ENCODE data around the gene PCSK7.

PCSK7 gene

GRCh38 chr11:117180020-117180419, 51.9 kb downstream of the PCSK7 start:
- DNase-seq: no peak

DNA sequence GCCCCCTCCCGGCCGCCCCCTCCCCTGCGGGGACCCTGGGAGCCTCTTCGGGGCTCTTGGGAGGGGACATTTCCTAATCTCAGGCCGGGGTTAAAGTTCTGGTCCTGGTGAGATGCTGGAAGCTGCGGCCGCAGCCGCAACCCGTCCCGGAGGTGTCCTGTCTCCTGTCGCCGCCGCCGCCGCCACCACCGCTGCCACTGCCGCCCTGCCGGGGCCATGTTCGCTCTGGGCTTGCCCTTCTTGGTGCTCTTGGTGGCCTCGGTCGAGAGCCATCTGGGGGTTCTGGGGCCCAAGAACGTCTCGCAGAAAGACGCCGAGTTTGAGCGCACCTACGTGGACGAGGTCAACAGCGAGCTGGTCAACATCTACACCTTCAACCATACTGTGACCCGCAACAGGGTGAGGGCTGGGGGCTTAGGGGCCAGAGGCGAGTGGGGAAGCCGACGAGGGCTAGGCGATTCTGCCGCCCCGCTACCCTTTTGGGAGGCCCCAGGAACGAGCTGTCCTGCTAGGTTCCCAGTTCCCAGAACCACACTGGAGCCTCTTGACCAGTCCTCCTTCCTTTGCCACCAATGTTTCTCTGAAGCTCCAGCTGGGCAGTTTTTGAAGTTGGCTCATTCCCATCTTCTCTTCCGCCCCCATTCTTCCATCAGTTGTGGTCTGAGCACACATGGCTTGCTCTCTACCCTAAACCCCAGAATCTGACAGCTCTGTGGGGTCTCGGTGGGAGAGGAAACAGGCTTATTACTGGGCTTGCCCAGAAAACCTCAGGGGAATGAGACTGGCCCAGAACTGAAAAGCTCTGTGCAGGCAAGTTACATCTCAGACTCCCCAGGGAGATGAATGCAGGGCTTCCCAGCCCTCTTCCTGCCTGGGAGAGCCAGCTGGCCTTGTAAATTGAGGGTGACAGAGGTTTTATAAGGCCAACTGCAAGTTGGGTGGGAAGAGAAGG, 52.5 kb downstream of the PCSK7 start:
- DNase-seq: peak; percentile 23 to 38

- peak; percentile 82 for DNase-seq
Measured at GRCh38 chr11:117178210-117179034, 53.5 kb downstream of the PCSK7 start, which contains the start of gene SIDT2. SIDT2 (plus strand) TSS chr11:117178743; CDS start chr11:117179264, 521 bp downstream.

- DNase-seq: no peak
Measured at GRCh38 chr11:117177534-117178209, 54.2 kb downstream of the PCSK7 start.

- DNase-seq: no peak
Measured at GRCh38 chr11:117176186-117176585, 55.7 kb downstream of the PCSK7 start.

GRCh38 chr11:117175781-117176180, 56.1 kb downstream of the PCSK7 start:
- no peak for DNase-seq

GRCh38 chr11:117175104-117175503, 56.8 kb downstream of the PCSK7 start:
- no peak for DNase-seq

DNA sequence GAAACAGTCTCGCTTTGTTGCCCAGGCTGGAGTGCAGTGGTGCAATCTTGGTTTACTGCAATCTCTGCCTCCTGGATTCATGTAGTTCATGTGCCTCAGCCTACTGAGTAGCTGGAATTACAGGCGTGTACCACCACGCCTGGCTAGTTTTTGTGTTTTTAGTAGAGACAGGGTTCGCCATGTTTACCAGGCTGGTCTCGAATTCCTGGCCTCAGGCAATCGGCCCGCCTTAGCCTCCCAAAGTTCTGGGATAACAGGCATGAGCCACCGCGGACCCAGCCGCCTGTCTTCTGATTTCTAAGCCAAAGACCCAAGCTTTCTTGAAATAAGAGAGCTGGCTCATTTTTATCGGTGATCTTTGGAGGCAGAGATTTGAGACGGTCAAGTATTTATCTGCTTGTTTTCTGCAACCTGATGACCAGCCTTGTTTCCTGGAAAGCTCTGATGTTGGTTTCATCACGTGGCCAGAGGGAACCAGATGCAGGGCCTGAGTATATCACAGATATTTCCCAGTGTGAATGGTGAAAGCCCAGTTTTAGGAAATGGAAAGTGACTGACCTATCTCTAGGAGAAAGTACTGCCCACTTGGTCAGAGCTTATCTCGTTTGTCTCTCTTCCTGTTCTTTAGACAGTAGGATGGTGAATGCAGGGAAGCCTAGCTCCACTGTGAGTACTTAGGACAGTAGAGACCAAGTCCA, 59.0 kb downstream of the PCSK7 start:
- DNase-seq: no peak

DNA sequence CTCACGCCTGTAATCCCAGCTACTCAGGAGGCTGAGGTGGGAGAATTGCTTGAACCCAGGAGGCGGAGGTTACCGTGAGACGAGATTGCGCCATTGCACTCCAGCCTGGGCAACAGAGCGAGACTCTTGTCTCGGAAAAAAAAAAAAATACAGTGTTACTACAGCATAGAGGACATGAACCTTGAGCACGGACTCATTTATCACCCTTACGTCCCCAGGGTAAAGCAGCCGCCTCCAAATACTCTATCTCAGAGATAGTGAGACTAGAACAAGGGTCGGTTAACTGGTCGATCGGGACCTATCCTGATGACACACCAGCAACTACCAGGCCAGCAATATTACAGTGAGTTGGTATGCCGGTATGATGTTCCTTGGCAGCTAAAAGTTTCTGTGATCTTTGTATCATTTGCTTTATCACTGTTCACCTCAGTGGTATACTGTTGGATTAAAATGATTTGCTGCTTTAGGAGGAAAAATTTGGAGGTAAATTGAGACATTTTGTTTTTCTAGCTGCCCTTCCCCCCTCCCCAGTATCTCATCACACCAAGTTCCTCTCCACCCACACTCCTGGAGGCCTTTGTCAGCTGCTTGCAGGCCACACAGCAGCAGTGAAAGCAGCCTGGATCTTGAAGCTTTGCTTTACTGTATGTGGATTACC, 60.3 kb downstream of the PCSK7 start:
- no peak for DNase-seq

- no peak for DNase-seq
Measured at GRCh38 chr11:117171007-117171403, 60.9 kb downstream of the PCSK7 start.

GRCh38 chr11:117170210-117170609, 61.7 kb downstream of the PCSK7 start:
- DNase-seq: no peak

DNA sequence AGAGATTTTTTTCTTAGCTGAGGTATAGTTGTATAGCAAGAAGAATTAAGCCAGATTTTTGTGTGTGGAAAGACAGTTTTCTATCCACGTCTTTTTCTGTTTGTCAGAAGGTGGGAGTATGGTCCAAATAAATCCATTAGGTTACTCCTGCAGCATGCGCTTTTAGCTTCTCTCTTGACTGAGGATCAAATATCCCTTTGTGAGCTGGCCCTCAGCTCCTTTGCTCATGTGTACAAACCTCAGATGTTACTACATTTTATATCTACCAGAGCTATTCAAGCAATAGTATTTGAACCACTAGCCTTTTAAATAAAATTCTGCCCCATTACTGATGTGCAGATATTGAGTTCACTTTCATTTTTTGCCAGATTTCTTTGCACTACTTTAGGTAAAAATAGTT, 62.1 kb downstream of the PCSK7 start:
- DNase-seq: no peak

DNA sequence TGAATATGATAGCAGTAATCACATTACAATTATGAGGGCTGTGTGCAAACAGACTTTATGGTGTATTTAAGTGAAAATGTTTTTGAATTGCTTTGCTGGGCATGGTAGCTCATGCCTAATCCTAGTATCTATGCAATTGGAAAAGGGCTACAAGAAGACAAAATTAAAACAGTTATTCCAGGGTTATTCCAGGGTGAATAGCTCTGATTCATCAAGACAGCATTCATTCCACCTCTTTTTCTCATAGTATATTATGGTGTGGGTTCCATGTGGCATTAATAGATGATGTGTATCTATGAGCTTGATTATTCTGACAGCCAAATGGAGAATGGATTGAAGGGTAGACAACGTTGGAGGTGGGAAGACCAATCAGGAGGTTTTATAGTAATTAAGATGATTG, 65.4 kb downstream of the PCSK7 start:
- no peak for DNase-seq

GRCh38 chr11:117160826-117161225, 71.0 kb downstream of the PCSK7 start:
- DNase-seq: no peak

DNA sequence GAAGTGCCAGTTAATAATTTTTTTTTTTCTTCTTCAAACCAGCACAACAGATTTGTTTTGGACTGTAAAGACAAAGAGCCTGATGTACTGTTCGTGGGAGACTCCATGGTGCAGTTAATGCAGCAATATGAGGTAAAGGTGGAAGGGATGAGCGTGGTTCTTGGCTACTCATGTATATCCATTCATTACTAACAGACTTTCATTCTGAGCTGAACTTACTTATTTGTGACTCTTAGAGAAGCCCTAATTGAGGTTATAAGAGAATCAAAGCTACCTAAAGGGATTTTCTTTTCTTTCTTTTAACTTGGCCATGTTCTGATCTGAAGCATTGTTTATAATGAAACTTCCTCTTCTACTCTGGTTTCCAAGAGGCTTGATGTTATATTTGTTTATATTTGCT, 72.0 kb downstream of the PCSK7 start:
- DNase-seq: no peak

- no peak for DNase-seq
Measured at GRCh38 chr11:117157507-117157906, 74.4 kb downstream of the PCSK7 start.

DNA sequence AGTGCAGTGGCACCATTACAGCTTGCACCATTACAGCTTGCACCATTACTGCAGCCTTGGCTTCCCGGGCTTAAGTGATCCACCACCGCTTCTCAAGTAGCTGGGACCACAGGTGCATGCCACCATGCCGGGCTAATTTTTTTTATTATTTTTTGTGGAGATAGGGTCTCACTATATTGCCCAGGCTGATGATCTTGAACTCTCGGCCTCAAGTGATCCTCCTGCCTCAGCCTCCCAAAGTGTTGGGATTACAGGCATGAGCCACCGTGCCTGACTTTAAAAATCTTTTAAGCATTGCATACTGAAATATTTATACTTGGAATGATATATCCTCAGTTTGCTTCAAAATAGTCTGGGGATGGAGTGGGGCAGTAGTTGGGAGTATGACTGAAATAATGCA, 77.4 kb downstream of the PCSK7 start:
- DNase-seq: no peak

Measured in stimulated activated CD4-positive, alpha-beta T cell treated with anti-CD3 and anti-CD28 coated beads, Interleukin-2, amount 100 ng/mL, for 48 hours (primary cell).